Ishikawa (cell line): Measurements from ENCODE around the gene SMPD3.

Source experiments
- CEBPB ChIP-seq: IDR thresholded peaks from 2 replicates; pipeline ENCODE4 v1.6.1; 2012
- EGR1 ChIP-seq: IDR thresholded peaks from 2 replicates; pipeline ENCODE4 v1.6.1; 2012
- MAX ChIP-seq: IDR thresholded peaks from 2 replicates; pipeline ENCODE4 v1.6.1; 2012
- TAF1 ChIP-seq: IDR thresholded peaks from 2 replicates; pipeline ENCODE4 v1.6.1; 2012; ENCODE audit warnings: low read depth, mild to moderate bottlenecking
- YY1 ChIP-seq: IDR thresholded peaks from 2 replicates; pipeline ENCODE4 v1.6.1; 2012; ENCODE audit warnings: low read depth

- TF ChIP-seq TAF1 (no peak), YY1 (no peak), EGR1 (no peak), MAX (no peak), CEBPB (no peak)
Measured at GRCh38 chr16:68454920-68455435, 6.7 kb upstream of the SMPD3 start.
